ENCODE measurements around the gene COX4I2.

Gene COX4I2

GRCh38 chr20:31677553-31678260 lies 40.0 kb downstream of the COX4I2 start:
- no peak for TF ChIP-seq CTCF (IDR thresholded peaks at IDR 0.05; ENCODE audit: borderline replicate concordance, control extremely low read depth, extremely low read depth, insufficient read depth, missing control alignments)
- no peak for DNase-seq (ENCODE audit: low spot score)
- in situ Hi-C loops (cut with MboI; ENCODE audit: low sequenced_read_pairs, unreplicated experiment) = no loop called here

DNA sequence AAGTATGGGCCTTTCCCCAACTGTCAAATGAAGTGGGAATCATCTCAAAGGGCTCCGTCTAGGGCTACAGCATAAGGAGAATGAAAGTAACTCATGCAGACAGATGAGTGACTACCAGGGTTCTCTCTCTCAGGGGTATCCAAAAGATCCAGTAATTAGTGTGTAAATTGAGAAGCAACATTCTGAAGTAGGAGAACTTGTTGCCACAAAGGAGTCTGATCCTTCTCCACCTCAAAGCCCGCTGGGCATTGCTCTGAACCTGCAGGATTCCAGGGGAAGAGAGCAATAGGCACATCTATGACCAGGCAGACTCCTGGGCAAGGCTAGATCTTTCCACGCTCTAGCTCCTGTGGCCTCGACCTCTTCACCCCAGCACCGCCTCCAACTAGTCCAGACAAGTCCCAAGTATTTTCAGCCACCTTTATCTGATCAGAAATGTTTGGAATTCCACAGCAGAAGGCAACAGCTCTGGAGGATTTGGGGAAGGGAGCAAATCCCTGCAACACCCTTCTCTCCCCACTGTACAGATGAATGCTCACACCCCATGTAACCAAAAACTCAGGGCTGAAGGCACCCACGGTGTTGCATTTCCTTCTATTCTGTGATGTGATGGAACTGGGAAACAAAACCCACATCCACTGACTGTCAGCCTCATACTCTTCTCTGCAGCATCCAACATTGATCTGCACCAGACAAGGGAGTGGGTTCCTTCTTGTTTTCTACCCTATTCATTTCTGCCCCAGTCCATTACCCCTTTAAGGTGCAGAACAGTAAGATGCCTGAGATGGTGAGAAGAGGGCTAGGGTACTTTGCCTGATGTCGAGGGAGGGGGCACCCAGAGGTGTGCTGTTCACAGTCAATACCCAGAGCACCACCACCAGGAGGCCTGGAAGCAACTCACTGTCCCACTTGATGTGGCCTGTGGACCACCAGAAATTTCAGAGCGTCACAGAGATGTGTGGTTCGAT lies 41.0 kb downstream of the COX4I2 start:
- no peak for DNase-seq (ENCODE audit: low spot score)
- in situ Hi-C loops (cut with MboI; ENCODE audit: low sequenced_read_pairs, unreplicated experiment) = no loop called here
- TF ChIP-seq CTCF (IDR thresholded peaks at IDR 0.05; ENCODE audit: borderline replicate concordance, control extremely low read depth, extremely low read depth, insufficient read depth, missing control alignments) = no peak

DNA sequence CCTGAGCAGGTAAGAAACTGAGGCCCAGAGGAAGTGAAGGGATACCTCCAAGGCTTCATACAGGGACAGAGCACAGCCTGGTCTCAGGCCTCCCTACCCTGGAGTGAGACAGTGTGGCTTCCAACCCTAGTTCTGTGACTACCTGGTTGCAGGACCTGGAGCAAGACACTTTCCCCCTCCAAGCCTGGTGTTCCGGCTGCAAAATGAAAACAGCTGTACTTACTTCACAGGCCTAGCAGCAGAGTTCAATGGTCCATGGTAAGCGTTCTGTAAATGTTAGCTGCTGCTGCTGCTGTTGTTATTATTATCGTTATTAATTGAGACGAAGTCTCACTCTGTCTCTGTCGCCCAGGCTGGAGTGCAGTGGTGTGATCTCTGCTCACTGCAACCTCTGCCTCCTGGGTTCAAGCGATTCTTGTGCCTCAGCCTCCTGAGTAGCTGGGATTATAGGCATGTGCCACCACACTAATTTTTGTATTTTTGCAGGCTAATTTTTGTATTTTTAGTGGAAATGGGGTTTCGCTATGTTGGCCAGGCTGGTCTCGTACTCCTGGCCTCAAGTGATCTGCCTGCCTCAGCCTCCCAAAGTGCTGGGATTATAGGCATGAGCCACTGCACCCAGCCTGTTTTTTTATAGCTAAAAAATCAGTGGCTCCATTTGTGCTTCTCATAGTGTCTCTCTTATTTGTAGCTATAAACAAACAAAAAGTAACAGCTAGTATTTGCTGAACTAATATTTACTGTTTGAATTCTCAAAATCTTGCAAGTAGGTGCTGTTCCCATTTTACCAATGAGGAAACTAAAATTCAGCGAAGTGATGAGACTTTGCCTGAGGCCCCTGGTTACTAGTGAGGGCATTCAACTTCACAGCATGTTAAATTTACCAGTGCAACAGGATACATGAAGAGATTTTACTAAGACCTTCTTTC lies 41.9 kb downstream of the COX4I2 start:
- in situ Hi-C loops (cut with MboI; ENCODE audit: low sequenced_read_pairs, unreplicated experiment) = no loop called here
- DNase-seq (ENCODE audit: low spot score) = no peak
- no peak for TF ChIP-seq CTCF (IDR thresholded peaks at IDR 0.05; ENCODE audit: borderline replicate concordance, control extremely low read depth, extremely low read depth, insufficient read depth, missing control alignments)

DNA sequence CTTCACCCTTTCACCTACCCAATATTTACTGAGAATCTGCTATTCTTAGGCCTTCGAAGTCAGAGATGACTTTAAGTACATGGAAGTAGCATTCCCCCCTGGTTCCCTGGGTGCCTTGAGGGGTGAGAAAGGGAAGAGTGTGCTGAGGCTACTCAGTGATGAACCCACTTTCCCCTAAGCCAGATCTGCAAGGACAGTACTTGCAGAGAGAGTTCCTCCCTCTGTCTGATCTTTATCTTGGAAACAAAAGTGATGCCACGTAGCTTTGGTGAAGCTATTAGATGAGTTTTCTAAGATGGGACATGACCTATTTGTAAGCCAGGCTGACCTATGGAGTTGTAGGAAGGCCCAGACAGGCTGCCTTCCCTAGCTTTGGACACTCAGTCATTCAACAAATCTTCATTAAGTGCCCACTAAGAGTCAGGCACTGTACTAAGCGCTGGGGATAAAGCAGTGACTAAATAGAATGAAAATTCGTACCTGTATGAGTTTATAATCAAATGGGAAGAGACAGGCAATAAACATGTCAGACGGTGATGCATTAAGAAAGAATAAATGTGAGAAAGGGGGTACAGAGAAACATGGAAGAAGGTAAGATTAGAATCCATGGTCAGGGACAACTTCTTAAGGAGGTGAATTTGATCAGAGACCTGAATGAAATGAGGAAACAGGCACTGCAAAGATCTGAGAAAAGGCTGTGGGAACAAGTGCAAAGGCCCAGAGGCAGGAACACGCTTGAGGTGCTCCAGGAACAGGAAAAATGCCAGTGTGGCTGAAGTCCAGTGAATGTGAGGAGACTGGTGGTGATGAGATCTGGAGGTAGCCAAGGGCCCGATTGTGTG lies 42.8 kb downstream of the COX4I2 start:
- no peak for TF ChIP-seq CTCF (IDR thresholded peaks at IDR 0.05; ENCODE audit: borderline replicate concordance, control extremely low read depth, extremely low read depth, insufficient read depth, missing control alignments)
- in situ Hi-C loops (cut with MboI; ENCODE audit: low sequenced_read_pairs, unreplicated experiment) = no loop called here
- DNase-seq (ENCODE audit: low spot score) = no peak

DNA sequence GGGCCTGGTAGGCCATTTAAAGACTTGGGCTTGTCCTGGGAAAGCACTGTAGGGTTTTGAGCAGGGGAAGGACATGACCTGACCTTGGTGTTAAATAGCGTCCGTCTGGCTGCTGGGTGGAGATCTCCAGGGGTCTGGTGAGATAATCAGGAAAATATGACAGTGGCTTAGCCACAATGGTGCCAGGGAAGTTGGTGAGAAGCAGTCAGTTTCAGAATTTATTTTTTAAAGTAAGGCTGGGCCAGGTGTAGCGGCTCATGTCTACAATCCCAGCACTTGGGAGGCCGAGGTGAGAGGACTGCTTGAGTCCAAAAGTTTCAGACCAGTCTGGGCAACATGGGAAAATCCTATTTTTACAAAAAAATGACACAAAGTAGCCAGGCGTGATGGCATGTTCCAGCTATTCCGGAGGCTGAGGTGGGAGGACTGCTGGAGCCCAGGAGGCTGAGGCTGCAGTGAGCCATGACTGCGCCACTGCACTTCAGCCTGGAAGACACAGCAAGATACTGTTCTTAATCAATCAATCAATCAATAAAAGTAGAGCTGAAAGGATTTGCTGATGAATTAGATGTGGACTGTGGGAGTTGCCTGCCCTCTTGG lies 43.5 kb downstream of the COX4I2 start:
- TF ChIP-seq CTCF (IDR thresholded peaks at IDR 0.05; ENCODE audit: borderline replicate concordance, control extremely low read depth, extremely low read depth, insufficient read depth, missing control alignments) = no peak
- DNase-seq (ENCODE audit: low spot score) = no peak
- in situ Hi-C loops (cut with MboI; ENCODE audit: low sequenced_read_pairs, unreplicated experiment) = no loop called here
